Endometrial microvascular endothelial cells (primary cell): ENCODE results near the gene MRPL38. TPM values are rescaled to one million over a fixed set of nuclear protein-coding genes. Genes with fewer than 3 reads are reported as not detected.
"Not testable (repeated sequence)": the region's sequence is repeated elsewhere in the genome, so short reads cannot be mapped to it uniquely, and the experiment has no call there.

Source experiments
- in situ Hi-C: cut with HindIII; loops from 2 replicates; pipeline ENCODE4 v1.10.0; 2017; ENCODE audit warnings: low sequenced_read_pairs, low pct_unique_long_range_greater_than_20kb; ENCODE audit errors: inconsistent ontology term
- total RNA-seq: library from RNA; depleted of rRNA; stranded (reverse); fragments of >200 nt; gene quantifications from one replicate; pipeline ENCODE4 v1.2.3, GENCODE V29; 2015; ENCODE audit errors: inconsistent ontology term

MRPL38 gene
- total RNA-seq, 1 donor from 2014 or later, result 44.7 TPM

GRCh38 chr17:75885860-75886259 lies 18.8 kb downstream of the MRPL38 start:
- in situ Hi-C loops, result not testable (repeated sequence)

GRCh38 chr17:75885431-75885830 lies 19.3 kb downstream of the MRPL38 start:
- in situ Hi-C loops, result no loop called here

- in situ Hi-C loops, result no loop called here
These were observed 22.8 kb downstream of the MRPL38 start for GRCh38 chr17:75881678-75882454.

GRCh38 chr17:75880266-75880665 lies 24.4 kb downstream of the MRPL38 start:
- in situ Hi-C loops, result no loop called here

GRCh38 chr17:75878174-75878998 lies 26.3 kb downstream of the MRPL38 start, which contains the start of gene TRIM47:
TSS of gene TRIM47 (minus strand) at chr17:75878581. CDS start at chr17:75878548, 33 bp downstream.
- in situ Hi-C loops, result no loop called here

GRCh38 chr17:75877752-75878173 lies 26.9 kb downstream of the MRPL38 start:
- in situ Hi-C loops, result no loop called here

GRCh38 chr17:75876938-75877751 lies 27.5 kb downstream of the MRPL38 start:
- in situ Hi-C loops, result no loop called here

GRCh38 chr17:75876190-75876937 lies 28.3 kb downstream of the MRPL38 start:
- in situ Hi-C loops, result no loop called here

GRCh38 chr17:75875940-75876189 lies 28.8 kb downstream of the MRPL38 start:
- in situ Hi-C loops, result no loop called here

- in situ Hi-C loops, result no loop called here
These were observed 29.3 kb downstream of the MRPL38 start for GRCh38 chr17:75875182-75875939.

- in situ Hi-C loops, result no loop called here
These were observed 30.1 kb downstream of the MRPL38 start for GRCh38 chr17:75874323-75875181.

GRCh38 chr17:75873587-75874322 lies 30.9 kb downstream of the MRPL38 start:
- in situ Hi-C loops, result no loop called here

GRCh38 chr17:75872434-75873351 lies 32.0 kb downstream of the MRPL38 start:
- in situ Hi-C loops, result no loop called here

GRCh38 chr17:75870228-75870627 lies 34.5 kb downstream of the MRPL38 start:
- in situ Hi-C loops, result not testable (repeated sequence)

GRCh38 chr17:75869282-75870141 lies 35.2 kb downstream of the MRPL38 start:
- in situ Hi-C loops, result no loop called here
